NCI-H146 treated with DMSO at 0.1 percent for 48 hours (cell line): ENCODE measurements around the gene TIGAR.
A peak's percentile ranks its signal among the peaks of the same experiment; 100 is the strongest.

Experiments used
- DNase-seq: peaks from one replicate; lab custom pipeline; 2025; ENCODE audit not compliant: unreplicated experiment; lab: John Stamatoyannopoulos, UW

Gene TIGAR

GRCh38 chr12:4301932-4302501, 19.0 kb upstream of the TIGAR start:
- DNase-seq: no peak

GRCh38 chr12:4302881-4303280, 18.1 kb upstream of the TIGAR start:
- DNase-seq: no peak

- no peak for DNase-seq
These were observed 17.3 kb upstream of the TIGAR start for GRCh38 chr12:4303750-4304149.

- DNase-seq: peak; percentile 89
These were observed 13.2 kb upstream of the TIGAR start for GRCh38 chr12:4307593-4308333.

GRCh38 chr12:4308334-4308950, 12.6 kb upstream of the TIGAR start:
- DNase-seq: no peak

GRCh38 chr12:4311776-4312175, 9.2 kb upstream of the TIGAR start:
- DNase-seq: no peak

GRCh38 chr12:4312251-4312650, 8.8 kb upstream of the TIGAR start:
- no peak for DNase-seq

GRCh38 chr12:4320497-4320852, 538 bp upstream of the TIGAR start:
- no peak for DNase-seq

GRCh38 chr12:4322726-4323125, 1.7 kb downstream of the TIGAR start:
- no peak for DNase-seq

- DNase-seq: no peak
These were observed 2.4 kb downstream of the TIGAR start for GRCh38 chr12:4323396-4323795.

GRCh38 chr12:4324366-4324765, 3.4 kb downstream of the TIGAR start:
- no peak for DNase-seq

- no peak for DNase-seq
These were observed 5.0 kb downstream of the TIGAR start for GRCh38 chr12:4325966-4326365.

- DNase-seq: no peak
These were observed 6.3 kb downstream of the TIGAR start for GRCh38 chr12:4327293-4327692.

GRCh38 chr12:4330203-4330602, 9.2 kb downstream of the TIGAR start:
- DNase-seq: no peak

- DNase-seq: no peak
These were observed 10.2 kb downstream of the TIGAR start for GRCh38 chr12:4331221-4331620.

- DNase-seq: no peak
These were observed 10.8 kb downstream of the TIGAR start for GRCh38 chr12:4331842-4332241.

GRCh38 chr12:4346931-4347330, 25.9 kb downstream of the TIGAR start:
- no peak for DNase-seq

- peak; percentile 6 for DNase-seq
These were observed 32.8 kb downstream of the TIGAR start for GRCh38 chr12:4353785-4354208.

- no peak for DNase-seq
These were observed 34.4 kb downstream of the TIGAR start for GRCh38 chr12:4355156-4356040.

GRCh38 chr12:4356041-4356327, 35.0 kb downstream of the TIGAR start:
- no peak for DNase-seq

- DNase-seq: no peak
These were observed 45.1 kb downstream of the TIGAR start for GRCh38 chr12:4366090-4366489.

- no peak for DNase-seq
These were observed 48.5 kb downstream of the TIGAR start for GRCh38 chr12:4369548-4369947.
